Brain microvascular endothelial cell (primary cell): ENCODE results near the gene C10orf90.
A peak's percentile ranks its signal among the peaks of the same experiment; 100 is the strongest.

Source experiments
- DNase-seq: peaks from one replicate; pipeline ENCODE4 v3.0.0-alpha.2; 2020
- H3K27ac ChIP-seq: fragments of 250-450 bp; sonication (Bioruptor Pico); 2 replicates; pipeline ENCODE4 v1.5.1; 2020; ENCODE audit warnings: mild to moderate bottlenecking, moderate library complexity
- H3K27me3 ChIP-seq: fragments of 250-450 bp; sonication (Bioruptor Pico); replicated peaks from 2 replicates; pipeline ENCODE4 v1.5.1; 2020; ENCODE audit warnings: mild to moderate bottlenecking
- H3K36me3 ChIP-seq: fragments of 250-450 bp; sonication (Bioruptor Pico); replicated peaks from 2 replicates; pipeline ENCODE4 v1.5.1; 2020; ENCODE audit warnings: mild to moderate bottlenecking
- H3K4me3 ChIP-seq: 2 replicates; pipeline ENCODE4 v1.5.1; 2011; ENCODE audit warnings: low read depth, mild to moderate bottlenecking, control low read depth, low read length, moderate library complexity
- CTCF ChIP-seq: IDR thresholded peaks from 2 replicates; pipeline ENCODE4 v1.5.1; 2011; ENCODE audit warnings: low read depth, mild to moderate bottlenecking, moderate library complexity, low read length, control low read depth, inconsistent platforms; ENCODE audit errors: missing control alignments
- in situ Hi-C: cut with HindIII; loops from 2 replicates; pipeline ENCODE4 v1.10.0; 2017; ENCODE audit warnings: low sequenced_read_pairs, low pct_ligation_motif_present

Gene C10orf90

GRCh38 chr10:126511917-126512479 lies 158.5 kb downstream of the C10orf90 start:
- in situ Hi-C loops, result no loop called here
- Histone ChIP-seq H3K36me3 (no peaks in the 10 kb centered on the region), H3K4me3 (no peak overlapping the region), H3K27me3 (no peaks in the 10 kb centered on the region), H3K27ac (no peak overlapping the region)
- no peak for DNase-seq
- no peak for TF ChIP-seq CTCF

GRCh38 chr10:126509182-126509581 lies 161.3 kb downstream of the C10orf90 start:
- Histone ChIP-seq H3K27me3 (no peaks in the 10 kb centered on the region), H3K36me3 (no peaks in the 10 kb centered on the region), H3K4me3 (no peak overlapping the region), H3K27ac (no peak overlapping the region)
- DNase-seq, result no peak
- in situ Hi-C loops, result no loop called here
- TF ChIP-seq CTCF, result no peak

GRCh38 chr10:126508535-126509040 lies 161.9 kb downstream of the C10orf90 start:
- DNase-seq, result no peak
- no peaks in the 10 kb centered on the region for H3K36me3 ChIP-seq

GRCh38 chr10:126504761-126505112 lies 165.8 kb downstream of the C10orf90 start:
- in situ Hi-C loops, result no loop called here
- Histone ChIP-seq H3K4me3 (no peak overlapping the region), H3K36me3 (no peaks in the 10 kb centered on the region), H3K27ac (no peak overlapping the region), H3K27me3 (no peaks in the 10 kb centered on the region)
- no peak for DNase-seq
- TF ChIP-seq CTCF, result no peak

More at GRCh38 chr10:126508535-126509040, 161.9 kb downstream of the C10orf90 start:
- no peak overlapping the region for H3K27ac ChIP-seq
- no peaks in the 10 kb centered on the region for H3K27me3 ChIP-seq
- TF ChIP-seq CTCF, result no peak
- no peak overlapping the region for H3K4me3 ChIP-seq
- in situ Hi-C loops, result no loop called here

GRCh38 chr10:126504063-126504760 lies 166.3 kb downstream of the C10orf90 start:
- peak; percentile 61 for DNase-seq
- in situ Hi-C loops, result no loop called here
- no peak overlapping the region for H3K4me3 ChIP-seq
- TF ChIP-seq CTCF, result peak; percentile 80
- H3K27me3 ChIP-seq, result no peaks in the 10 kb centered on the region
- no peak overlapping the region for H3K27ac ChIP-seq
- H3K36me3 ChIP-seq, result no peaks in the 10 kb centered on the region
